ENCODE data around the gene RBM44. TPM values are rescaled to one million over a fixed set of nuclear protein-coding genes. Genes with fewer than 3 reads are reported as not detected.

RBM44 gene
- polyA plus RNA-seq, 1 donor from 2014 or later, result 2.5 TPM

GRCh38 chr2:237870126-237870525, 71.5 kb downstream of the RBM44 start:
- Histone ChIP-seq H3K9ac (ENCODE audit: low read length) (no peak overlapping the region), H4K20me1 (ENCODE audit: insufficient read depth) (no peaks in the 10 kb centered on the region), H3K9me3 (ENCODE audit: low read length) (no peaks in the 10 kb centered on the region), H3K36me3 (ENCODE audit: insufficient read depth, low read length) (no peaks in the 10 kb centered on the region), H3K4me3 (ENCODE audit: low read length) (no peak overlapping the region), H3K9me2 (ENCODE audit: insufficient read depth, low read length) (no peaks in the 10 kb centered on the region), H2AFZ (ENCODE audit: low read depth, low read length) (no peak overlapping the region), H3K4me2 (ENCODE audit: low read length) (no peak overlapping the region), H3K79me2 (replicated peaks; ENCODE audit: insufficient read depth, low read length) (no peaks in the 10 kb centered on the region), H3F3A (ENCODE audit: insufficient read depth, low read length, poor library complexity, severe bottlenecking) (no peaks in the 10 kb centered on the region), H3K27ac (ENCODE audit: low read length) (no peak overlapping the region), H3K27me3 (ENCODE audit: insufficient read depth, low read depth, low read length) (no peaks in the 10 kb centered on the region)
- TF ChIP-seq POLR2AphosphoS5 (IDR thresholded peaks at IDR 0.05), result no peak
- TF ChIP-seq RAD21 (conservative IDR thresholded peaks at IDR 0.05), result no peak
- TF ChIP-seq SMC3 (conservative IDR thresholded peaks at IDR 0.05; ENCODE audit: poor library complexity), result no peak
- no peak for TF ChIP-seq CTCF (IDR thresholded peaks at IDR 0.05; ENCODE audit: poor library complexity, severe bottlenecking)
- TF ChIP-seq, protein P1, sequence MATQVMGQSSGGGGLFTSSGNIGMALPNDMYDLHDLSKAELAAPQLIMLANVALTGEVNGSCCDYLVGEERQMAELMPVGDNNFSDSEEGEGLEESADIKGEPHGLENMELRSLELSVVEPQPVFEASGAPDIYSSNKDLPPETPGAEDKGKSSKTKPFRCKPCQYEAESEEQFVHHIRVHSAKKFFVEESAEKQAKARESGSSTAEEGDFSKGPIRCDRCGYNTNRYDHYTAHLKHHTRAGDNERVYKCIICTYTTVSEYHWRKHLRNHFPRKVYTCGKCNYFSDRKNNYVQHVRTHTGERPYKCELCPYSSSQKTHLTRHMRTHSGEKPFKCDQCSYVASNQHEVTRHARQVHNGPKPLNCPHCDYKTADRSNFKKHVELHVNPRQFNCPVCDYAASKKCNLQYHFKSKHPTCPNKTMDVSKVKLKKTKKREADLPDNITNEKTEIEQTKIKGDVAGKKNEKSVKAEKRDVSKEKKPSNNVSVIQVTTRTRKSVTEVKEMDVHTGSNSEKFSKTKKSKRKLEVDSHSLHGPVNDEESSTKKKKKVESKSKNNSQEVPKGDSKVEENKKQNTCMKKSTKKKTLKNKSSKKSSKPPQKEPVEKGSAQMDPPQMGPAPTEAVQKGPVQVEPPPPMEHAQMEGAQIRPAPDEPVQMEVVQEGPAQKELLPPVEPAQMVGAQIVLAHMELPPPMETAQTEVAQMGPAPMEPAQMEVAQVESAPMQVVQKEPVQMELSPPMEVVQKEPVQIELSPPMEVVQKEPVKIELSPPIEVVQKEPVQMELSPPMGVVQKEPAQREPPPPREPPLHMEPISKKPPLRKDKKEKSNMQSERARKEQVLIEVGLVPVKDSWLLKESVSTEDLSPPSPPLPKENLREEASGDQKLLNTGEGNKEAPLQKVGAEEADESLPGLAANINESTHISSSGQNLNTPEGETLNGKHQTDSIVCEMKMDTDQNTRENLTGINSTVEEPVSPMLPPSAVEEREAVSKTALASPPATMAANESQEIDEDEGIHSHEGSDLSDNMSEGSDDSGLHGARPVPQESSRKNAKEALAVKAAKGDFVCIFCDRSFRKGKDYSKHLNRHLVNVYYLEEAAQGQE (IDR thresholded peaks at IDR 0.05; ENCODE audit: borderline replicate concordance), result no peak
- no peak for TF ChIP-seq TAF1 (IDR thresholded peaks at IDR 0.05; ENCODE audit: low read depth)
- TF ChIP-seq EP300 (conservative IDR thresholded peaks at IDR 0.05; ENCODE audit: poor library complexity, severe bottlenecking), result no peak
- no peak for TF ChIP-seq MXI1 (conservative IDR thresholded peaks at IDR 0.05; ENCODE audit: poor library complexity, severe bottlenecking)
- TF ChIP-seq EZH2 (IDR thresholded peaks at IDR 0.05; ENCODE audit: borderline replicate concordance, insufficient read depth, low read length, poor library complexity, severe bottlenecking), result no peak

- Histone ChIP-seq H3K9me3 (ENCODE audit: low read length) (no peaks in the 10 kb centered on the region), H3K4me2 (ENCODE audit: low read length) (no peak overlapping the region), H3K4me3 (ENCODE audit: low read length) (no peak overlapping the region), H3K79me2 (replicated peaks; ENCODE audit: insufficient read depth, low read length) (no peaks in the 10 kb centered on the region), H3F3A (ENCODE audit: insufficient read depth, low read length, poor library complexity, severe bottlenecking) (no peaks in the 10 kb centered on the region), H3K27me3 (ENCODE audit: insufficient read depth, low read depth, low read length) (no peaks in the 10 kb centered on the region), H3K27ac (ENCODE audit: low read length) (no peak overlapping the region), H2AFZ (ENCODE audit: low read depth, low read length) (no peak overlapping the region), H3K9ac (ENCODE audit: low read length) (no peak overlapping the region), H4K20me1 (ENCODE audit: insufficient read depth) (no peaks in the 10 kb centered on the region), H3K9me2 (ENCODE audit: insufficient read depth, low read length) (no peaks in the 10 kb centered on the region), H3K36me3 (ENCODE audit: insufficient read depth, low read length) (no peaks in the 10 kb centered on the region)
- TF ChIP-seq RAD21 (conservative IDR thresholded peaks at IDR 0.05) (no peak), EP300 (conservative IDR thresholded peaks at IDR 0.05; ENCODE audit: poor library complexity, severe bottlenecking) (no peak), SMC3 (conservative IDR thresholded peaks at IDR 0.05; ENCODE audit: poor library complexity) (no peak), CTCF (IDR thresholded peaks at IDR 0.05; ENCODE audit: poor library complexity, severe bottlenecking) (no peak), EZH2 (IDR thresholded peaks at IDR 0.05; ENCODE audit: borderline replicate concordance, insufficient read depth, low read length, poor library complexity, severe bottlenecking) (no peak), MXI1 (conservative IDR thresholded peaks at IDR 0.05; ENCODE audit: poor library complexity, severe bottlenecking) (no peak), TAF1 (IDR thresholded peaks at IDR 0.05; ENCODE audit: low read depth) (no peak), POLR2AphosphoS5 (IDR thresholded peaks at IDR 0.05) (no peak)
- TF ChIP-seq, protein P1 (IDR thresholded peaks at IDR 0.05; ENCODE audit: borderline replicate concordance), result no peak
These were observed 72.4 kb downstream of the RBM44 start for GRCh38 chr2:237870754-237871651.

Data from neural cell (in vitro differentiated cells).